GM12891 (cell line): ENCODE measurements around the gene PRKN.

Experiments
- POLR2A ChIP-seq: IDR thresholded peaks from 2 replicates; pipeline ENCODE4 v1.6.1; 2011; ENCODE audit warnings: low read depth, low read length, control low read depth
- POLR2AphosphoS5 ChIP-seq: IDR thresholded peaks from 2 replicates; pipeline ENCODE4 v1.6.1; 2011; ENCODE audit warnings: low read depth, low read length, control low read depth
- SPI1 ChIP-seq: IDR thresholded peaks from 2 replicates; pipeline ENCODE4 v1.6.1; 2011; ENCODE audit warnings: low read depth, low read length, control low read depth
- TAF1 ChIP-seq: IDR thresholded peaks from 2 replicates; pipeline ENCODE4 v1.6.1; 2011; ENCODE audit warnings: low read depth, low read length, control low read depth

DNA sequence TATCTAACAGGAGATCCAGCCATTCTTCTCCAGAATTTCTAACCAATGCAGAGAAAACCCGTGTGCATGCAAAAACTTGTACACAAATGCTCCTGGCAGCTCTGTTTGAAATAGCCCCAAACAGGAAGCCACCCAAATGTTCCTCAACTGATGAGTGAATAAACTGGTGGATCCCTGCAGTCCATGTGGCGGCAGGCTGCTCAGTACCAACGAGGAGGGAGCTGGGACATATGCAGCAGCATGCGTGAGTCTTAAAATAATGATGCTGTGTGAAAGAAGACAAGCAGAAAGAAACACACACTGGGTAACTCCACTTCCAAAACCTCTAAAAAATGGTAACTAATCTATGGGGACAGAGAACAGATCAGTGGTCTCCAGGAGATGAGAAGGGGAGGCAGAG lies 911.6 kb downstream of the PRKN start:
- TF ChIP-seq POLR2A = no peak
- TF ChIP-seq POLR2AphosphoS5 = no peak
- TF ChIP-seq SPI1 = no peak
- no peak for TF ChIP-seq TAF1
